ENCODE data around the gene ISCA1. TPM values are rescaled to one million over a fixed set of nuclear protein-coding genes. Genes with fewer than 3 reads are reported as not detected.

The ISCA1 gene
- total and polyA plus RNA-seq, 8 donors = 24.1 to 47.0 (median 39.5) TPM

GRCh38 chr9:86230858-86231257 lies 51.5 kb downstream of the ISCA1 start:
- intact Hi-C loops (cut with DNase I) = no loop called here
- ATAC-seq (no peak), DNase-seq (no peak)

GRCh38 chr9:86222667-86223066 lies 59.7 kb downstream of the ISCA1 start:
- Histone ChIP-seq H3K36me3 (no peaks in the 10 kb centered on the region), H3K27me3 (no peaks in the 10 kb centered on the region), H3K4me3 (no peak overlapping the region), H3K27ac (no peak overlapping the region), H3K4me1 (no peaks in the 10 kb centered on the region), H3K9me3 (no peaks in the 10 kb centered on the region)
- ATAC-seq (no peak), DNase-seq (no peak)
- TF ChIP-seq CTCF (IDR thresholded peaks at IDR 0.05) = no peak
- intact Hi-C loops (cut with DNase I) = no loop called here

More at GRCh38 chr9:86230858-86231257, 51.5 kb downstream of the ISCA1 start:
- Histone ChIP-seq H3K27me3 (no peaks in the 10 kb centered on the region), H3K36me3 (no peaks in the 10 kb centered on the region), H3K4me1 (no peaks in the 10 kb centered on the region), H3K9me3 (no peaks in the 10 kb centered on the region), H3K4me3 (no peak overlapping the region), H3K27ac (no peak overlapping the region)
- TF ChIP-seq CTCF (IDR thresholded peaks at IDR 0.05) = no peak

GRCh38 chr9:86219606-86220005 lies 62.7 kb downstream of the ISCA1 start:
- ATAC-seq (no peak), DNase-seq (no peak)
- Histone ChIP-seq H3K4me3 (no peak overlapping the region), H3K4me1 (no peaks in the 10 kb centered on the region), H3K27ac (no peak overlapping the region), H3K9me3 (no peaks in the 10 kb centered on the region), H3K36me3 (no peaks in the 10 kb centered on the region), H3K27me3 (no peaks in the 10 kb centered on the region)
- intact Hi-C loops (cut with DNase I) = no loop called here
- TF ChIP-seq CTCF (IDR thresholded peaks at IDR 0.05) = no peak

- Histone ChIP-seq H3K36me3 (no peaks in the 10 kb centered on the region), H3K27ac (no peak overlapping the region), H3K27me3 (no peaks in the 10 kb centered on the region), H3K9me3 (no peaks in the 10 kb centered on the region), H3K4me1 (no peaks in the 10 kb centered on the region), H3K4me3 (no peak overlapping the region)
- no peak for ATAC-seq
- TF ChIP-seq CTCF (IDR thresholded peaks at IDR 0.05) = no peak
- no peak for DNase-seq
- intact Hi-C loops (cut with DNase I) = no loop called here
These were observed 65.1 kb downstream of the ISCA1 start for GRCh38 chr9:86217076-86217755.

Other genes starting within 250 kb of the ISCA1 start
- 10 to 100 TPM; 30.9 to 52.3 TPM for gene GOLM1, start 183.0 kb downstream of the ISCA1 start, total RNA-seq
- gene GOLM1, start 183.0 kb downstream of the ISCA1 start, polyA plus RNA-seq (ENCODE audit: insufficient read length in 6 of 6) = 100 to 1,000 TPM in 5 of 6 donors, 10 to 100 TPM in 1; 92.9 to 115 (median 112) TPM
- gene C9orf153, start 22.9 kb downstream of the ISCA1 start, total RNA-seq = under 1 TPM in 1 of 2 donors, not detected in 1; 0.41 TPM
- under 1 TPM; 0.31 to 0.62 (median 0.55) TPM for gene C9orf153, start 22.9 kb downstream of the ISCA1 start, polyA plus RNA-seq (ENCODE audit: insufficient read length in 6 of 6)
- gene TUT7, start 71.9 kb upstream of the ISCA1 start, total RNA-seq = 10 to 100 TPM; 25.0 to 37.2 TPM
- 10 to 100 TPM; 25.7 to 34.0 (median 29.7) TPM for gene TUT7, start 71.9 kb upstream of the ISCA1 start, polyA plus RNA-seq (ENCODE audit: insufficient read length in 6 of 6)